Gastroesophageal sphincter (tissue), 4 donors: ENCODE measurements around the gene C19orf47. TPM values are rescaled to one million over a fixed set of nuclear protein-coding genes. Genes with fewer than 3 reads are reported as not detected.

Experiments used
- ATAC-seq: fragments of 150-250 bp; one replicate; pipeline ENCODE4 v1.9.1; 2016; ENCODE audit warnings: mild to moderate bottlenecking, moderate library complexity
- H3K27ac ChIP-seq, 4 donors: fragments of 200-600 bp; sonication (generic) in 3 of 4; 1 replicate in 3 of 4; 2 replicates in 1 of 4; pipeline ENCODE4 v1.5.1; 2016 to 2019
- H3K27me3 ChIP-seq: fragments of 200-600 bp; sonication (generic); one replicate; pipeline ENCODE4 v1.5.1; 2019
- H3K36me3 ChIP-seq, 2 donors: fragments of 200-600 bp; sonication (generic); one replicate each; pipeline ENCODE4 v1.5.1; 2019; ENCODE audit warnings: control low read depth in 1 of 2
- H3K4me1 ChIP-seq, 3 donors: fragments of 200-600 bp; sonication (generic); 1 replicate in 2 of 3; 2 replicates in 1 of 3; pipeline ENCODE4 v1.5.1; 2016 to 2019; ENCODE audit warnings: control low read depth in 2 of 3
- H3K4me3 ChIP-seq, 2 donors: fragments of 200-600 bp; sonication (generic); one replicate each; pipeline ENCODE4 v1.5.1; 2019; ENCODE audit warnings: mild to moderate bottlenecking in 1 of 2, moderate library complexity in 1 of 2
- H3K9me3 ChIP-seq, 3 donors: fragments of 200-600 bp; sonication (generic); one replicate each; pipeline ENCODE4 v1.5.1; 2017 to 2019; ENCODE audit warnings: control low read depth in 2 of 3
- EP300 ChIP-seq: sonication (generic); formaldehyde crosslinking; IDR thresholded peaks from one replicate; pipeline ENCODE4 v1.6.1; 2017; ENCODE audit warnings: antibody characterized with exemption, mild to moderate bottlenecking
- POLR2A ChIP-seq, 2 donors: fragments of 450-650 bp; IDR thresholded peaks; one replicate each; pipeline ENCODE4 v1.6.1; 2017; ENCODE audit warnings: antibody characterized with exemption in 2 of 2, mild to moderate bottlenecking in 2 of 2, moderate library complexity in 1 of 2
- POLR2AphosphoS5 ChIP-seq: sonication (generic); formaldehyde crosslinking; IDR thresholded peaks from one replicate; pipeline ENCODE4 v1.6.1; 2017; ENCODE audit warnings: antibody characterized with exemption
- WGBS, 2 donors: methylation state at CpG; one replicate each; pipeline ENCODE4 v1.1.5; 2018; ENCODE audit warnings: low coverage in 1 of 2; 5-methylcytosine and 5-hydroxymethylcytosine counted together
- total RNA-seq, 4 donors: library from RNA; depleted of rRNA; stranded (reverse); fragments of >200 nt; gene quantifications; one replicate each; pipeline ENCODE4 v1.1.0, GENCODE V29; 2016
- TF ChIP-seq, protein P1 (sequence below), 4 experiments: fragments of 200-600 bp in 2 of 4; fragments of 450-650 bp in 2 of 4; sonication (generic) in 1 of 4; IDR thresholded peaks; one replicate each; pipeline ENCODE4 v1.5.1; 2017 to 2019; ENCODE audit warnings: antibody characterized with exemption in 4 of 4, mild to moderate bottlenecking in 2 of 4, moderate library complexity in 2 of 4

The C19orf47 gene
- total RNA-seq, 4 donors from 2014 or later: 10.0 to 29.7 (median 19.2) TPM

DNA sequence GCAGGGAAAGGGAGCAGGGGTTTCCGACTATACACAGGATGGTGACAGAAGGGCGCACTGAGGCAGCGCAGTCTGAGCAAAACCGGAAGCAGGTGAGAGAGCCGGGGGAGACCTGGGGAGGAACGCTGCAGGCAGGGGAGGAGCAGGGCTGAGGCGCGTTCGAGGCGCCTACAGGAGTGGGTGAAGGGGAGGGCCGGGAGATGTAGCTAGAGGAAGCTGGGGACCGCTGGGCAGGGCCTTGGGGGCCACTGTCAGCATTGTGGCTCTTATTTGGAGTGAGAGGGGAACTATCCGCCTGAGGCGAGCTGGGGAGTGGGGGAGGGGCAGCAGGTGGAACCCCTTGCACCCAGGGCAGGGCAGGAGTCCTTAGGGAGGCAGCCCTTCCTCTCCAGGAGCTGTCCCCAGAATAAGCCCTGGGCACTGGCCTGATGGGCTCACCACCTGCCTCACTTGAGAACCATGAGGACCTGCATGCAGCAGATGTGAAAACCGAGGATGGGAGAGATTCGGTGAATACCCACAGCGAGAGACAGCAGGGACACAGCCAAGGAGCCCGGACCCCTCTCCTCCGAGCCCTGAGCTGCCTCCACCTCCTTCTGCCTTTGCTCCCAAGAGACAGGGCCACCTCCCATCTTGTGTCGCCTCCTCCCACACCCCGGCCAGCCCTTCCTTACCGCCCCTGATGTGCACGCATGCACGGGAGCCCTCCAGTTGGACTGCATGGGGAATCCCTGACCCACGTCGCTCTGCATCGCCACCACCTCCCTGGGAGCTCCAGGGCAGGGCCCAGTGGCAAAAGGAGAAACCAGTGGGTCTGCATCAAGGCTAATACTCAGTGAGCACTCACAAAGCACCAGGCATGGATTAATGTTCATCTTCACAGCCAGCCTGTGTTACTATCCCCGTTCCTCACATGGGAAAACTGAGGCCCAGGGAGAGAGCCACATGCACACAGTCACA is 73.3 kb downstream of the C19orf47 start:
- H3K4me1 ChIP-seq: peaks cover 0 to 87% (median 36%) of the 10 kb centered on the region in 3 donors
- peak overlapping the region in 1 of 4 donors; percentile 37 for H3K27ac ChIP-seq
- TF ChIP-seq POLR2A (IDR thresholded peaks at IDR 0.05): no peak
- TF ChIP-seq POLR2AphosphoS5: no peak
- TF ChIP-seq, protein P1, sequence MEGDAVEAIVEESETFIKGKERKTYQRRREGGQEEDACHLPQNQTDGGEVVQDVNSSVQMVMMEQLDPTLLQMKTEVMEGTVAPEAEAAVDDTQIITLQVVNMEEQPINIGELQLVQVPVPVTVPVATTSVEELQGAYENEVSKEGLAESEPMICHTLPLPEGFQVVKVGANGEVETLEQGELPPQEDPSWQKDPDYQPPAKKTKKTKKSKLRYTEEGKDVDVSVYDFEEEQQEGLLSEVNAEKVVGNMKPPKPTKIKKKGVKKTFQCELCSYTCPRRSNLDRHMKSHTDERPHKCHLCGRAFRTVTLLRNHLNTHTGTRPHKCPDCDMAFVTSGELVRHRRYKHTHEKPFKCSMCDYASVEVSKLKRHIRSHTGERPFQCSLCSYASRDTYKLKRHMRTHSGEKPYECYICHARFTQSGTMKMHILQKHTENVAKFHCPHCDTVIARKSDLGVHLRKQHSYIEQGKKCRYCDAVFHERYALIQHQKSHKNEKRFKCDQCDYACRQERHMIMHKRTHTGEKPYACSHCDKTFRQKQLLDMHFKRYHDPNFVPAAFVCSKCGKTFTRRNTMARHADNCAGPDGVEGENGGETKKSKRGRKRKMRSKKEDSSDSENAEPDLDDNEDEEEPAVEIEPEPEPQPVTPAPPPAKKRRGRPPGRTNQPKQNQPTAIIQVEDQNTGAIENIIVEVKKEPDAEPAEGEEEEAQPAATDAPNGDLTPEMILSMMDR (IDR thresholded peaks at IDR 0.05): no peak
- no peak for TF ChIP-seq EP300
- WGBS, 2 donors: 48 to 67% methylated on average over 6 to 16 of the region's 28 CpGs
- no peaks in the 10 kb centered on the region for H3K9me3 ChIP-seq
- no peak for ATAC-seq
- peaks cover 0 to 15% of the 10 kb centered on the region in 2 donors for H3K36me3 ChIP-seq
- H3K4me3 ChIP-seq: no peak overlapping the region
- H3K27me3 ChIP-seq: no peaks in the 10 kb centered on the region

DNA sequence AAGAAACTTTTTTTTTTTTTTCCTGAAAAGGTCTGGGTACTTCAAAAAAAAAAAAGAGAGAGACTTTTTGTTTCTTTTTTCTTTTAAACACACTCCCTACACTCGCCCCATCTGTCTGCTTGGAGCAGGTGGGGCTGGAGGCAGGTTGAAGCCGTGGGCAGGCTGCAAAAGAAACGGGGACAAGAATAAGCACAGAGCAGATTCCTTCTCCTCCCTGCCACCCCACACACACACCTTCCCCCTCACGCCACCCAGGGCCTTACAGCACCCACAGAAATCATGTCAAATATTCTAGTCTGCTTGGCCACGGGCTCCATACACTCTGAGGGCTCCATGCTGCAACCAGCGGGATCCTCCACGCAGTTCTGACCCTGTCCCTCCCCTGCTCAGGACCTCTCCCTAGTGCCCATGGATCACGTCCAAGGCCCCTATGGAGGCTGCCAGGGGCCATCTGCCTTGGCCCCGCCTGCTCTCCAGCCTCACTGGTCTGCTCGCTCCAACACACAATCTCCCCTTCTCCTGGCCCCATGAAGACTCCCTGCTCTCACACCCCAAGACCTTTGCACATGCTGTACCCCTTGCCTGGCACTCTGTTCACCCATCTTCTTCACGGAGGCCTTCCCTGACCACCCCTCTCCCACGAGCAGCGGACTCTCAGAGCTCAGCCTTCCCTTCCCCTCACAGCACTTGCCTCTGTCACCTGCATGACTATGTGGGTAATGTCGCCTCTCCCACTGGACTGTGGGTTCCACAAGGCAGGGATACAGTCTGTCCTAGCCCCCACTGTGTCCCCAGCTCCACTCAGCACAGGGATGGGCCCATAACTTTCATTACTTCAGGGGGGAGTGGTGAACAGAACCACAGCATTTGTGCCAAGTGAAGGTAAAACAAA is 74.5 kb downstream of the C19orf47 start:
- Histone ChIP-seq H3K9me3 (no peaks in the 10 kb centered on the region), H3K4me1 (peaks cover 0 to 82% (median 25%) of the 10 kb centered on the region in 3 donors), H3K4me3 (no peak overlapping the region), H3K27ac (peak overlapping the region in 2 of 4 donors; percentile 19 to 29), H3K27me3 (no peaks in the 10 kb centered on the region), H3K36me3 (peaks cover 0 to 18% of the 10 kb centered on the region in 2 donors)
- no peak for ATAC-seq
- TF ChIP-seq POLR2AphosphoS5: no peak
- TF ChIP-seq EP300: no peak
- TF ChIP-seq, protein P1 (IDR thresholded peaks at IDR 0.05): no peak
- no peak for TF ChIP-seq POLR2A (IDR thresholded peaks at IDR 0.05)
- 51 to 56% methylated on average over 4 to 14 of the region's 14 CpGs for WGBS, 2 donors

DNA sequence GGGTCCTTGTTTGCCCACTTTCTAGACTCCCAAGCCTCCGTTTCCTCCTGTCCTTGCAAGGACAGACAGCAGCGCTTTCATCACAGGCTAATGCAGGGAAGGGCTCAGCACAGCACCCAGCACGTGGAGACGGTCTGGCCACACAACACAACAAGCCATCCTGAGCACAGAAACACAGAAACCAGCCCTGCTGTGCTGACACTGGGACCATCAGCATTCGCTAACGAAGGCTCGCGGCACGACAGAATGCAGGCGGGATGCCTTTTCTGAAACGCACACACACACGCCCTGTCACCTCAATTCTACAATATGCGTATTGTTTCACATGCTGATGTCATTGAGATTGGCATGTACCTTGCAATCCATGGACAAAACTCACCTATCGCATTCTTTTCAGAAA is 75.9 kb downstream of the C19orf47 start:
- no peak overlapping the region for H3K4me3 ChIP-seq
- H3K36me3 ChIP-seq: peaks cover 0 to 18% of the 10 kb centered on the region in 2 donors
- no peak overlapping the region for H3K27ac ChIP-seq
- peaks cover 0 to 82% (median 22%) of the 10 kb centered on the region in 3 donors for H3K4me1 ChIP-seq
- no peaks in the 10 kb centered on the region for H3K27me3 ChIP-seq
- WGBS, 2 donors: 87 to 95% methylated on average over 4 to 5 of the region's 14 CpGs
- TF ChIP-seq EP300: no peak
- TF ChIP-seq POLR2AphosphoS5: no peak
- TF ChIP-seq, protein P1 (IDR thresholded peaks at IDR 0.05): no peak
- ATAC-seq: no peak
- no peaks in the 10 kb centered on the region for H3K9me3 ChIP-seq

DNA sequence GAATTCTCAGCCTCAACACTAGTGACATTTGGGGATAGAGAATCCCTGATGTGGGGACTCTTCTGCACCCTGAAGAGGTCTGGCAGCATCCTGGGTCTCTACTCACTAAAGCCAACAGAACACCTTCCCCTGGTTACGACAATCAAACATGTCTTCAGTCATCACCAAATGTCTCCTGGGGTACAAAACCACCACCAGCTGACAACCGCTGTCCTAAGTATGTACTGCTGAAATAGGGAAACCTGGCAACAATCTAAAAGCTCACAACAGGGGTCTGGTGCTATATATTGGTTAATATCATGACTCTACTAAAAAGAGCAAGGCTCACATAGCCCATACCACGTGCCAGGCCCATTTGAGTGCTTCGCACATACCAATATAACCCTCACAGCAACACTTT is 76.5 kb downstream of the C19orf47 start:
- WGBS, 2 donors: 67 to 100% methylated on average over 1 to 2 of the region's 4 CpGs
- peaks cover 0 to 82% (median 24%) of the 10 kb centered on the region in 3 donors for H3K4me1 ChIP-seq

More for the DNA sequence above, 76.5 kb downstream of the C19orf47 start:
- Histone ChIP-seq H3K4me3 (no peak overlapping the region), H3K36me3 (peaks cover 0 to 18% of the 10 kb centered on the region in 2 donors), H3K27ac (no peak overlapping the region), H3K27me3 (no peaks in the 10 kb centered on the region), H3K9me3 (no peaks in the 10 kb centered on the region)
- TF ChIP-seq POLR2A (IDR thresholded peaks at IDR 0.05): no peak
- no peak for TF ChIP-seq POLR2AphosphoS5
- no peak for TF ChIP-seq EP300
- TF ChIP-seq, protein P1 (IDR thresholded peaks at IDR 0.05): no peak
- no peak for ATAC-seq
